ENCODE data around the gene PITPNM3.

DNA sequence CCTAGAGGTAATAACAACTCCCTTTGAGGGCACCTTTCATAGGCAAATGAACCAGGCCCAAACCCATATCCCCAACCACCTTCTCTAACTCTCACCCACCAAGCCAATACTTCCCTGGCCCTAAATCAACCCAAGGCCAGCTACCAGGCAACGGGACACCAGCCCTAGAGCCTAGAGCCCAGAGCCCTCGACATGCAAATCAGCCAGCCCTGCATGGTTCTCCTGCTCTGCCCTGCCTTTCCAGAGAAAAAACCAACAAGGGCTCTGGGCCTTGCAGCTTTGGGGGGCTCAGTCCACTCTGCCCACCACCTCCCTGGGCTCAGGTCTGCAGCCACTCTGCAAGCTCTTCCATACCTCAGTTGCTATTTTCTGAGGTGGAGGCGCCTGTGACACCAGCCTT, 55.0 kb downstream of the PITPNM3 start:
- TF ChIP-seq, protein P1, sequence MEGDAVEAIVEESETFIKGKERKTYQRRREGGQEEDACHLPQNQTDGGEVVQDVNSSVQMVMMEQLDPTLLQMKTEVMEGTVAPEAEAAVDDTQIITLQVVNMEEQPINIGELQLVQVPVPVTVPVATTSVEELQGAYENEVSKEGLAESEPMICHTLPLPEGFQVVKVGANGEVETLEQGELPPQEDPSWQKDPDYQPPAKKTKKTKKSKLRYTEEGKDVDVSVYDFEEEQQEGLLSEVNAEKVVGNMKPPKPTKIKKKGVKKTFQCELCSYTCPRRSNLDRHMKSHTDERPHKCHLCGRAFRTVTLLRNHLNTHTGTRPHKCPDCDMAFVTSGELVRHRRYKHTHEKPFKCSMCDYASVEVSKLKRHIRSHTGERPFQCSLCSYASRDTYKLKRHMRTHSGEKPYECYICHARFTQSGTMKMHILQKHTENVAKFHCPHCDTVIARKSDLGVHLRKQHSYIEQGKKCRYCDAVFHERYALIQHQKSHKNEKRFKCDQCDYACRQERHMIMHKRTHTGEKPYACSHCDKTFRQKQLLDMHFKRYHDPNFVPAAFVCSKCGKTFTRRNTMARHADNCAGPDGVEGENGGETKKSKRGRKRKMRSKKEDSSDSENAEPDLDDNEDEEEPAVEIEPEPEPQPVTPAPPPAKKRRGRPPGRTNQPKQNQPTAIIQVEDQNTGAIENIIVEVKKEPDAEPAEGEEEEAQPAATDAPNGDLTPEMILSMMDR (IDR thresholded peaks at IDR 0.05): no peak
- no peak for TF ChIP-seq POLR2A (IDR thresholded peaks at IDR 0.05)

All from heart left ventricle (tissue), 13 donors.